Measurements from ENCODE around the gene ZNF839. TPM values are rescaled to one million over a fixed set of nuclear protein-coding genes. Genes with fewer than 3 reads are reported as not detected.
"Not testable (repeated sequence)": the region's sequence is repeated elsewhere in the genome, so short reads cannot be mapped to it uniquely, and the experiment has no call there.

ZNF839 gene
- total RNA-seq (2014; rRNA removed; shearing (Covaris generic)), result 14.8 and 15.0 TPM in 2 replicates
- polyA plus RNA-seq (2014; cell fraction: nucleus; rRNA removed), result 42.8 and 46.9 TPM in 2 replicates

DNA sequence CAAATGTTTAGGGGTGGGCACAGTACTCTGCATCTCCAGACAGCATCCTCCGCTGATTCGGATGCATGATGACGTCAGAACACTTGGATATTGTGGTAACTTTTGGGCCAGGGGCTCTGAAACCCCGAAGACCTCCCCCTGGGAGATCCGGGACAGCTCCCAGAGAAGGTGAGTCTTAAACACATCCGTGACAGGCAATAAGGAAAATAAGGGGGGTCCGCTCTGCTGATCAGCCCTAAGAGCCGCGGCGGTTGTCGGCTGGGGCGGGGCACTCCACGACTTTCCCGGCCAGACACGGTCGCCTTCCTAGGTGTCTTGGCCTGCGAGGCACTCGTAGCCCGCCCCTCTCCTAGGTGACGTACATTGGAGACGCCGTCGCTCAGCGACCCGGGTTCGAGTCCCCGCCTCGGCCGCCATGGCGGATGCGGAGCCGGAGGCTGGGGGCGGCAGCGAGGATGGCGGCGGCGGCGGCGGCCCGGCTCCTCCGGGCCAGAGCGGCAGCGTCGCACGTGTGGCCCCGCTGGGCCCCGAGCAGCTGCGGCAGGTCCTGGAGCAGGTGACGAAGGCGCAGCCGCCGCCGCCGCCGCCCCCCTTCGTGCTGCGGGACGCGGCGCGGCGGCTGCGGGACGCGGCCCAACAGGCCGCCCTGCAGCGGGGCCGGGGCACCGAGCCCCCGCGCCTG is at the start of gene ZNF839:
Gene ZNF839, plus strand, starts transcription at position 396 of the 682 bp plus-strand sequence. Its CDS starts 20 bp downstream, at position 416.
- DNase-seq (ENCODE audit: extremely low read depth, low read depth), result peak; percentile 90

DNA sequence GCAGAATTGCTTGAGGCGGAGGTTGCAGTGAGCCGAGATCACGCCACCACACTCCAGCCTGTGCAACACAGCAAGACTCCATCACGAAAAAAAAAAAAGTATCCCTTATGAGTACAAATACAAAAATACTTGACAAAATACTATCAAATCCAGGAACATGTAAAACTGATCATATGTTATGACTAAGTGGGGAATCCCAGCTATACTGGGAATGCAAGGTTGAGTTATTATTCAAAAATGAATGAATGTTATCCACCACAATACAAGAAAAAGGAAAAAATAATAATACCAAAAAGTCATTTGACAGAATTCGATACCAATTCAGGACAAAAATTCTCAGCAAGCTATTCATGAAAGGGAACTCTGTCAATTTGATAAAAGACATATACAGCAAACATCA is 47.2 kb upstream of the ZNF839 start:
- no peak for DNase-seq (ENCODE audit: extremely low read depth, low read depth)

DNA sequence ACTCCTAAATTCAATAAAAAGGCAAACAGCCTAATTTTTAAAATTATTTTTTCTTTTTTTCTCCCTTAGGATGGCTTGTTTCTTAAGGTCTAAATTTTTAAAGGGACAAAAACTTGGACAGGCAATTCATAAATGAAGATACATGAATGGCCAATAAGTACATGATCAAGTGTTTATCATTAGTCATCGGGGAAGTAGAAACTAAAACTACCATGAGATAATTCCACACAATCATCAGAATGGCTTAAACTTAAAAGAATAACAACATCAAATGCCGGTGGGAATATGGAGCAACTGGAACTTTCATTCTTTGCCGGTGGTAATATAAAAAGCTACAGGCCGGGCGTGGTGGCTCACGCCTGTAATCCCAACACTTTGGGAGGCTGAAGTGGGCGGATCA is 43.7 kb upstream of the ZNF839 start:
- DNase-seq (ENCODE audit: extremely low read depth, low read depth), result no peak

DNA sequence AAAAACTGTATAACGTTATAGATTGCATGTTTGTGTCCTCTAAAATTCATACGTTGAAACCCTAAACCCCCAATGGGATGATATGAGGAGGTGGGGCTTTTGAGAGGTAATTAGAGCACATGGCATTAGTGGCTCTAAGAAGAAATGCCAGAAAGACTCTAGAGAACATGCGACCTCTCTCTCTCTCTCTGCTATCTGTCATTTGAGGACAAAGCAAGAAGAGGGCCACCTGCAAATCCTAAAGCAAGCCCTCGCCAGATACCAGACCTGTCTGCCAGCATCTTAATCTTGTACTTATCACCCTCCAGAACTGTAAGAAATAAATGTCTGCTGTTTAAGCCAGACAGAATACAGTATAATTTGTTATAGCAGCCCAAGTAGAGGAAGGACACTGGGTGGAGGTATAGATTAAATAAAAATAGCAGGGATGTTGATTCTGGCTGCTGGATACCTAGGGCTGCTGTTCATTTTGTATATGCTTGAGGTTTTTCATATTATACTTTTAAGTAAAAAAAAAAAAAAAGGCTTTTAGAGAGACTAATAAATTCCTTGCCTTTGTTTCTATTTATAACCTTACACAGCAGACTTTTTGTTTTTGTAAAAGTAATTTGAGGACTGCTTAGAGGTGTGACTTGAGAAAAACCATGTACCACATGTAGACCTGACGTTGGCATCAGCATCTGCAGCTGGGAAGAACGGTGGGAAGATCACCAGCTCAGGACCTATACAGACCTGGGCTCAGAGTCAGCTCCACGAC is 41.5 kb upstream of the ZNF839 start:
- no peak for DNase-seq (ENCODE audit: extremely low read depth, low read depth)

DNA sequence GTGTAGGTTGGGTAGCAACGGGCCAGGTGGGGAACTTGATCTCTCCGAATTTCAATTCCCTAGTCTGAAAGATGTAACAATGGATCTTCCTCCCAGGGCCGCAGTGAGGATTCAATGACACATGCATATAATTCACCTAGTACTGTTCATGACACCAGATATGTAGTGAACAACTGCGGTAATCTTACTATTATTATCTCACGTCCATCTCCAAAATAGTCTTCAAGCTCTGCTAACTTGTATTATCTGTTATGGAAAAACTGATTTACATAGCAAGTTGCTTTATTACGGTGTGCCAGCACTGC is 41.0 kb upstream of the ZNF839 start:
- DNase-seq (ENCODE audit: extremely low read depth, low read depth), result no peak

DNA sequence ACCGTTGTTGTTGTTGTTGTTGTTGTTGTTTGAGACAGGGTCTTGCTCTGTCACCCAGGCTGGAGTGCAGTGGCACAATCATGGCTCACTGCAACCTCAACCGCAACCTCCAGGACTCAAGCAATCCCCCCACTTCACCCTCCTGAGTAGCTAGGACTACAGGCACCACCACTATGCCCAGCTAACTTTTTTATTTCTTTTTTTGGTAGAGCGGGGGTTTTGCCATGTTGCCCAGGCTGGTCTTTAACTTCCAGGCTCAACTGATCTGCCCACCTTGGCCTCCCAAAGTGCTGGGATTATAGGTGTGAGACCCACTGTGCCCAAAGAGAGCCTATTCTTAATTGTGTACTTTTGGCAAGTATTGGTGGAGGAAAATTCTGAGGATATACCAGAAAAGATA is 40.3 kb upstream of the ZNF839 start:
- DNase-seq (ENCODE audit: extremely low read depth, low read depth), result no peak

DNA sequence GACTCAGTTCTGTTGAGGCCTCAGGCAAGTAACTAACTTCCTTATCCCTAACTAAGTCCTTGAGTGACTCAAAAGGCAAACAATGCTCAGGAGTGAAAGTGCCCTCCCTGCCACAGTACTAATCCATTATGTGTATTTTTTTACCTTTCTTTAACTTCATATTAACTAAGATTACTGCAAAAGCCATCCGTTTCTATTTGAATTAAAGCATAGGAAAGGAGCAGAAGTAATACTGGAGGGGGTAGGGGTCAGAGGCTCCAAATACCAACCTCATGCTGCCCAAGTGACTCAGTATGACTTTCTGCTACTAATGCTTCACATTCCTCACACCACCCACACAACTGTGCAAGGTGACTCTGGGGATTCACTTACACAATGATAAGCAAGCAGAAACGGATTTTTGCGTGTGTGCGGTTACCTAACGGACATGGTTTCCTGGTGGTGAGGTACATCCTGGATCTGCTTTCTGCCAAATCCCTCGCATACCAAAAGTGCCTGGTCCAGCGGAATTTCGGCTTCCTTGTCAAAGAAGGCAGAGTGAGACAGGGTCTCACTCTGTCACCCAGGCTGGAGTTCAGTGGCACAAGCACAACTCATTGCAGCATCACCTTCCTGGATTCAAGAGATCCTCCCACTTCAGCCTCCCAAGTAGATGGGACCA is 39.7 kb upstream of the ZNF839 start:
- DNase-seq (ENCODE audit: extremely low read depth, low read depth), result peak; percentile 97

DNA sequence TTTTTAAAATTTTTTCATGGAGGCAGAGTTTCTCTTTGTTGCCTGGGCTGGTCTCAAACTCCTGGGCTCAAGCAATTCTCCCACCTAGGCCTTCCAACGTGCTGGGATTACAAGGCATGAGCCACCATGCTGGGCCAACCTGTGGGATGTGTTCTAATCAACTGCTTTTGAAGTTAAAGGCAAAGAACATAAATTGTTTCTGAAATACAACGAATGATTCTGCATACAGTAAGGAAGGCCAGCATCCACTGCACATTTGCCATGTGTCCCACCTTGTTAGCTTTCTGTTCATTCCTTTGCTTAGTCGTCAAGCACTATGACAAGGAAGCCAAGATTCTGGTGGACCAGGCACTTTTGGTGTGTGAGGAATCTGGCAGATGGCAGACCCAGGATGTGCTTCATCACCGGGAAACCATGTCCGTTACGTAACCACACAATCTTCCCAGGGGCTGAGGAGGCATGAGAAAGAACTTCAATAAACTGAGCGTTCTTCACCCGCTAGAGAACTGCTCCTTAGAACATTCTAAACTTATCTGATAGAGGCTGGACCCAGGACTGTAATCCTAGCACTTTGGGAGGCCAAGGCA is 39.1 kb upstream of the ZNF839 start:
- peak; percentile 94 for DNase-seq (ENCODE audit: extremely low read depth, low read depth)

DNA sequence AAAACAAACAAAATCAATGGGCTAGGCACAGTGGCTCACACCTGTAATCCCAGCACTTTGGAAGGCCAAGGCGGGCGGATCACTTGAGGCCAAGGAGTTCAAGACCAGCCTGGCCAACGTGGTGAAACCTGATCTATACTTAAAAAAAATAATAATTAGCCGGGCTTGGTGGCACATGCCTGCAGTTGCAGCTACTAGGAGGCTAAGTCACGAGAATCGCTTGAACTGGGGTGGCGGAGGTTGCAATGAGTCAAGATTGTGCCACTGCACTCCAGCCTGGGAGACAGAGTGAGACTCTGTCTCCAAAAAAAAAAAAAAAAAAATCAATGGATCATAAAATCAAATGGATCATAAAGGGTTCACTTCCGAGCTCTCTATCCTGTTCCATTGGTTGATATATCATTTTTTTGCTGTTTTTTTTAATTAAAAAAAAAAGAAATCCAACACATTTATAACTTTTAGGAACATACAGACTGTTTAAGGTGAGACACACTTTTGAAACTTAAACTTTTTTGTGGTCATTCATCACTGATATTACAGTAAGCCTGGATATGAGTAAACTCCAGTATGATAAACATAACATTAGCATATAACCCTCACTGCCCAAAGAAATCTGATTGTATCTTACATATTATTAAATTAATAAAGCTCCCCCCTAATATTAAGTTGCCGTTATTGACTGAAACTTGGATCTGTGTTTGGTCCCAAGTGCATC is 36.6 kb upstream of the ZNF839 start:
- DNase-seq (ENCODE audit: extremely low read depth, low read depth), result no peak

DNA sequence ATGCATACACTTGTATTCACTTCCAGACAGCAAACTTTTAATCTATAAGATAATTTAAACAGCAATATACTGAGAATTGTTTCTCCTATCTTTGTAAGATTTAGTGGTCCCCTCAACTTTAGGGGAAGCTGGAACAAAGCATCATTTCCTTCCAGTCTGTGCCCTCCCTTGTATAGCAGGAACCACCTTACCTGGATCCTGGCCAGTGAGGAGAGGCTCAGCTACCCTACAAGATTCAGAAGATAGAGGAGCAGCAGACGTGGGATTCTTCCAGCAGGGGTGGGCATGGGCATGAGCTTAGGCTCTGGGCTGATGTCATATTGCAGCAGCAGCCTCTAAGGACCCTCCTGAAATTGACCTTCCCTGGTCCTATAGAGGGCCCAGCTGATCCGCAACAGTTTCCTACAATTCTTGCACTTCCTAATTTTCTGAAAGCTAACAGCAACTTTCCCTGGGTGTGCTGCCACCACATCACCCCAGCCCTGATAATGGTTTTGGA is 35.9 kb upstream of the ZNF839 start:
- DNase-seq (ENCODE audit: extremely low read depth, low read depth), result no peak

DNA sequence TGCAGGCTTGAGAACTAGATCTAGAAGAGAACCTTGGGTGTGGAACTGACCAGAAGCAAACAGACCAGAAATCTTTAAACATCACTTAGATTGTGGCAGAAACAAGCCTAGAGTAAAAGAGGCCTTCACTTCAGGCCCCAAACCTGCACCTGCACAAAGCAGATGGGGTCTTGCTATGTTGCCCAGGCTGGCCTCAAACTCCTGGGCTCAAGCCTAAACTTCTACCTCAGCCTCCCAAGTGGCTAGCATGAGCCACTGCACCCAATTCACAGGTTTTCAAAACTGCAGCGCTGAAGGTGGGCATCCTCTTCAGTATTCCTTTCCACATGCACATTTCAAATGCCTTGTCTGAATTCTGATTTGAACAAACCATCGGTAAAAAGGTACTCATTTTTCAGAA is 34.4 kb upstream of the ZNF839 start:
- DNase-seq (ENCODE audit: extremely low read depth, low read depth), result no peak

DNA sequence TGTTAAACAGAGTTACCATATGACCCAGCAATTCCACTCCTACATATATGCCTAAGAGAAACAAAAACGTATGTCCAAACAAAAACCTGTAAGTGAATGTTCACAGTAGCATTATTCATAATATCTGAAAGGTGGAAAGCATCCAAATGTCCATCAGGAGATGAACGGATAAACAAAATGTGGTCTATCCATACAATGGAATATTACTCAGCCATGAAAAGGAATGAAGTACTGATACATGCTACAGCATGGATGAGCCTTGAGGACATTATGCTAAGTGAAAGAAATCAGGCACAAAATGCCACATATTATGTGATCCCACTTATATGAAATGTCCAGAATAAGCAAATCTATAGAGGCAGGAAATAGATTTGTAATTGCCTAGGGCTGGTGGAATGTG is 31.4 kb upstream of the ZNF839 start:
- DNase-seq (ENCODE audit: extremely low read depth, low read depth), result no peak

DNA sequence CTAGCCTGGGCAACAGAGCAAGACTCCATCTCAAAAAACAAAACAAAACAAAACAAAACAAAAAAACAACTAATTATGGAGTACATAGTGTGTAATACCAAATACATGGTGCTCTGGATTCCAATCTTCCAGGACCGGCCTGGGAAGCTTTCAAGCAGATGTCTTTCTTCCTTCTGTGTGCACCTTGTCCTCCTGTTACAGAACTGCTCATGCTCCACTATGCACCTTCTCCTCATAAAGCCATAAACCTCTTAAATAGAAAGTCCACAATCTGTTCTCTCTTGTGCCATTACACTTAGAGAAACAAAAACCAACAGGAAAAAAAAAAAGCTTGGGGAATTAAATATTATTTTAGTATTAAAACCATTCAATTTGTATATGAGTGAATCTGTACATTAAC is 27.1 kb upstream of the ZNF839 start:
- DNase-seq (ENCODE audit: extremely low read depth, low read depth), result no peak

DNA sequence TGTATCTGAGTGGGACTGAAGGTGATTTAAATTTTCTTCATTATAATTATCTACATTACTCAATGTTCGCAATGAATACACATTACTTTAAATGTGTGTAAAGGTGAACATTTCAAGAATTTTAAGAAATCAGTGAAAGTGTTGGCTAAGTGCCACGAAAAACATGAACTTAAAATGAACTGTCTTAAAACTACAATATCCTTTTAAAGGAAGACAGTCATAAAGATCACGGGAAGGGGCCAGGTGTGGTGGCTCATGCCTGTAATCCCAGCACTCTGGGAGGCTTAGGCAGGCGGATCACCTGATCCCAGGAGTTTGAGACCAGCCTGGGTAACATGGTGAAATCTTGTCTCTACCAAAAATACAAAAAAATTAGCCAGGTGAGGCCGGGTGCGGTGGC is 25.8 kb upstream of the ZNF839 start:
- DNase-seq (ENCODE audit: extremely low read depth, low read depth), result no peak

DNA sequence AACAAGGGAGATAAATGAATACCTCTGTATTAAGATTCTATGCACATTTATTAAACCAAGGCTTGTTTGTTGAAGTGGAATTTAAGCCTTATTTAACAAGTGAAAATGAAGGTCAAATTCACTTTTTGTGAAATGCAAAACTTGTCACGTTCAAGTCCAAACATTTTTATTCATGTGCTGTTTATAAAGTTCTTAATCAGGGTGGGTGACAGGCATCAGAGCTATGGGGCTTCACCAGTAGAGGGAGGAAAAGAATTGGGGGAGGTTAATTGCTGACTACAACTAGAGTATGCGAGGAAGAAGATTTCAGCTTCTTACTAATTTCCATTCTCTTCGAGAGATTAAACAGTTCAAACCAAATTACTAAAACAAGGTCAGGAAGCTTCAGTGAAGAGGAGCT is 24.3 kb upstream of the ZNF839 start:
- no peak for DNase-seq (ENCODE audit: extremely low read depth, low read depth)

DNA sequence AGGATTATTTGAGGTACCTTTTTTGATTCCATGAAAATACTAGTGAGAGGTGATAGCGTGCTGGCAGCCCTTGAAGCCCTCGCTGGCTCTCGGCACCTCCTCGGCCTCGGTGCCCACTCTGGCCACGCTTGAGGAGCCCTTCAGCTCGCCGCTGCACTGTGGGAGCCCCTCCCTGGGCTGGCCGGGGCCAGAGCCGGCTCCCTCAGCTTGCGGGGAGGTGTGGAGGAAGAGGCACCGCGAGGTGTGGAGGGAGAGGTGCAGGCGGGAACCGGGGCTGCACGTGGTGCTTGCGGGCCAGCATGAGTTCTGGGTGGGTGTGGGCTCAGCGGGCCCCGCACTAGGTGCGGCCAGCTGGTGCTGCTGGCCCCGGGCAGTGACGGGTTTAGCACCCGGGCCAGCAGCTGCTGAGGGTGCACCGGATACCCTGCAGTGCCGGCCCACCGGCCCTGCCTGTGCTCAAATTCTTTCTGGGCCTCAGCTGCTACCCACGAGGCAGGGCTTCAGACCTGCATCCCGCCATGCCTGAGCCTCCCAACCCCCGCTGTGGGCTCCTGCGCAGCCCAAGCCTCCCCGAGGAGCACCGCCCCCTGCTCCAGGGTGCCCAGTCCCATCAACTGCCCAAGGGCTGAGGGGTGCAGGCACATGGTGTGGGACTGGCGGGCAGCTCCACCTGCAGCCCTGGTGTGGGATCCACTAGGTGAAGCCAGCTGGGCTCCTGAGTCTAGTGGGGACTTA is 21.9 kb upstream of the ZNF839 start:
- DNase-seq (ENCODE audit: extremely low read depth, low read depth), result no peak

DNA sequence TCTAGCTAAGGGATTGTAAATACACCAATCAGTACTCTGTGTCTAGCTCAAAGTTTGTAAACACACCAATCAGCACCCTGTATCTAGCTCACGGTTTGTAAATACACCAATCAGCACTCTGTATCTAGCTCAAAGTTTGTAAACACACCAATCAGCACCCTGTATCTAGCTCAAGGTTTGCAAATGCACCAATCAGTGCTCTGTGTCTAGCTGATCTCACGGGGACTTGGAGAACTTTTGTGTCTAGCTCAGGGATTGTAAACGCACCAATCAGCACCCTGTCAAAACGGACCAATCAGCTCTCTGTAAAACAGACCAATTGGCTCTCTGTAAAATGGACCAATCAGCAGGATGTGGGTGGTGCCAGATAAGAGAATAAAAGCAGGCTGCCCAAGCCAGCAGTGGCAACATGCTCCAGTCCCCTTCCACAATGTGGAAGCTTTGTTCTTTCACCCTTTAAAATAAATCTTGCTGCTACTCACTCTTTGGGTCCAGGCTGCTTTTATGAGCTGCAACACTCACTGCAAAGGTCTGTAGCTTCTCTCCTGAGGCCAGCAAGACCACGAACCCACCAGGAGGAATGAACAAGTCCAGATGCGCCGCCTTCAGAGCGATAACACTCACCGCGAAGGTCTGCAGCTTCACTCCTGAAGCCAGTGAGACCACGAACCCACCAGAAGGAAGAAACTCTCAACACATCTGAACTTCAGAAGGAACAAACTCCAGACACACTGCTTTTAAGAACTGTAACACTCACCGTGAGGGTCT is 21.1 kb upstream of the ZNF839 start:
- DNase-seq (ENCODE audit: extremely low read depth, low read depth), result not testable (repeated sequence)

DNA sequence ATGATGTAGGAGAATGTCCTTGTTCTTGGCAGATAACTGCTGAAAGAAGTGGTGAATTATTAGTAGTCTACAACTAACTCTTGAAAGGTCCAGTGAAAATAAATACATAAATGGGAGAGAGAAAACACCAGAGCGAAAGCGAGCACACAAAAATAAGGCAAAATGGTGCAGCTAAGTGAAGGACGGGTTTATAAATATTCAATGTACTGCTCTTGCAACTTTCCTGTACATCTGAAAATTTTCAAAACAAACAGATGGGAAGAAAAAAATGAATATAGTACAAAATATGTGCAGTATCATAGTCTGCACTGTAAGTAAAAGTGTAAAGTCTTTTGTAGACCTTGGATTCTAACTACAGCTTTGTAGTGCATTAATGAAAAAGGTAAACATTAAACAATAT is 15.9 kb upstream of the ZNF839 start:
- DNase-seq (ENCODE audit: extremely low read depth, low read depth), result no peak
